Trophoblast cell (in vitro differentiated cells and primary cell): Measurements from ENCODE around the gene SP110.

ENCODE experiments used
- DNase-seq, 2 donors: peaks; one replicate each; pipeline ENCODE4 v3.0.0-alpha.2; 2016
- H2AFZ ChIP-seq: 2 replicates; pipeline ENCODE4 v1.6.1; 2013; ENCODE audit warnings: low read length, moderate library complexity, mild to moderate bottlenecking; ENCODE audit not compliant: insufficient read depth, poor library complexity
- H2AK5ac ChIP-seq: 2 replicates; pipeline ENCODE4 v1.6.1; 2013; ENCODE audit warnings: mild to moderate bottlenecking, low read length
- H2BK120ac ChIP-seq: 2 replicates; pipeline ENCODE4 v1.6.1; 2013; ENCODE audit warnings: low read length, mild to moderate bottlenecking, moderate library complexity; ENCODE audit not compliant: insufficient read depth, poor library complexity
- H2BK12ac ChIP-seq: 2 replicates; pipeline ENCODE4 v1.6.1; 2013; ENCODE audit warnings: mild to moderate bottlenecking, low read length, moderate library complexity
- H2BK5ac ChIP-seq: 2 replicates; pipeline ENCODE4 v1.6.1; 2013; ENCODE audit warnings: low read length, low read depth, moderate library complexity, mild to moderate bottlenecking; ENCODE audit not compliant: poor library complexity
- H3K14ac ChIP-seq: 2 replicates; pipeline ENCODE4 v1.6.1; 2013; ENCODE audit warnings: mild to moderate bottlenecking, low read length
- H3K18ac ChIP-seq: 2 replicates; pipeline ENCODE4 v1.6.1; 2013; ENCODE audit warnings: mild to moderate bottlenecking, low read length
- H3K23ac ChIP-seq: 2 replicates; pipeline ENCODE4 v1.6.1; 2013; ENCODE audit warnings: low read length
- H3K27ac ChIP-seq: 2 replicates; pipeline ENCODE4 v1.5.1; 2013; ENCODE audit warnings: low read depth, mild to moderate bottlenecking, inconsistent platforms, low read length, moderate library complexity
- H3K27me3 ChIP-seq: 2 replicates; pipeline ENCODE4 v1.6.1; 2013; ENCODE audit warnings: inconsistent platforms, mild to moderate bottlenecking, low read length, moderate library complexity; ENCODE audit not compliant: insufficient read depth
- H3K36me3 ChIP-seq, 2 experiments: 1 replicate in 1 of 2; 2 replicates in 1 of 2; pipeline ENCODE4 v1.6.1; 2013; ENCODE audit warnings: low read length in 2 of 2, mild to moderate bottlenecking in 2 of 2, moderate library complexity in 1 of 2; ENCODE audit not compliant: insufficient read depth in 2 of 2, control insufficient read depth in 1 of 2
- H3K4ac ChIP-seq: 2 replicates; pipeline ENCODE4 v1.6.1; 2013; ENCODE audit warnings: low read depth, mild to moderate bottlenecking, low read length, moderate library complexity
- H3K4me1 ChIP-seq, 2 experiments: 1 replicate in 1 of 2; 2 replicates in 1 of 2; pipeline ENCODE4 v1.6.1; 2013; ENCODE audit warnings: low read length in 2 of 2, mild to moderate bottlenecking in 2 of 2, moderate library complexity in 1 of 2; ENCODE audit not compliant: insufficient read depth in 2 of 2, control insufficient read depth in 1 of 2
- H3K4me2 ChIP-seq: 2 replicates; pipeline ENCODE4 v1.6.1; 2013; ENCODE audit warnings: inconsistent platforms, mild to moderate bottlenecking, low read length, moderate library complexity
- H3K4me3 ChIP-seq: 2 replicates; pipeline ENCODE4 v1.5.1; 2013; ENCODE audit warnings: mild to moderate bottlenecking, low read depth, low read length, inconsistent platforms
- H3K79me1 ChIP-seq: one replicate; pipeline ENCODE4 v1.6.1; 2013; ENCODE audit warnings: low read length
- H3K79me2 ChIP-seq: 2 replicates; pipeline ENCODE4 v1.6.1; 2013; ENCODE audit warnings: low read length, mild to moderate bottlenecking; ENCODE audit not compliant: control insufficient read depth, insufficient read depth, poor library complexity
- H3K9ac ChIP-seq: 2 replicates; pipeline ENCODE4 v1.6.1; 2013; ENCODE audit warnings: mild to moderate bottlenecking, low read length
- H3K9me3 ChIP-seq: 2 replicates; pipeline ENCODE4 v1.6.1; 2013; ENCODE audit warnings: low read depth, mild to moderate bottlenecking, control low read depth, inconsistent platforms, low read length; ENCODE audit not compliant: insufficient read depth
- H4K12ac ChIP-seq: 2 replicates; pipeline ENCODE4 v1.6.1; 2013; ENCODE audit warnings: low read depth, mild to moderate bottlenecking, low read length, moderate library complexity
- H4K8ac ChIP-seq: 2 replicates; pipeline ENCODE4 v1.6.1; 2013; ENCODE audit warnings: low read depth, mild to moderate bottlenecking, low read length, moderate library complexity
- H4K91ac ChIP-seq: one replicate; pipeline ENCODE4 v1.6.1; 2013; ENCODE audit warnings: low read depth, mild to moderate bottlenecking, low read length, moderate library complexity
- WGBS: extraction: QIAGEN DNeasy Blood & Tissue Kit; methylation state at CpG from one replicate; pipeline ENCODE4 v1.1.7; 2013; ENCODE audit warnings: missing lambda C conversion rate; ENCODE audit not compliant: insufficient read length, insufficient coverage; ENCODE audit errors: extremely low coverage; 5-methylcytosine and 5-hydroxymethylcytosine counted together

Gene SP110

GRCh38 chr2:230203110-230203676 is 16.6 kb downstream of the SP110 start:
- Histone ChIP-seq H3K18ac (no peak overlapping the region), H3K4me3 (no peak overlapping the region), H3K23ac (no peak overlapping the region), H4K91ac (no peak overlapping the region), H2AFZ (no peak overlapping the region), H3K14ac (no peak overlapping the region), H4K12ac (no peak overlapping the region), H2AK5ac (no peak overlapping the region), H3K79me1 (no peaks in the 10 kb centered on the region), H3K4me1 (no peaks in the 10 kb centered on the region), H3K9me3 (no peaks in the 10 kb centered on the region), H3K4me2 (no peak overlapping the region), H4K8ac (no peak overlapping the region), H3K79me2 (no peaks in the 10 kb centered on the region), H3K9ac (no peak overlapping the region), H3K27me3 (no peaks in the 10 kb centered on the region), H2BK120ac (no peak overlapping the region), H2BK12ac (no peak overlapping the region), H3K27ac (no peak overlapping the region), H3K36me3 (no peaks in the 10 kb centered on the region), H2BK5ac (no peak overlapping the region), H3K4ac (no peak overlapping the region)
- DNase-seq, result no peak
- WGBS, result no CpG with 5 or more reads among the region's 15 CpGs

- Histone ChIP-seq H3K9ac (no peak overlapping the region), H2AK5ac (no peak overlapping the region), H3K23ac (no peak overlapping the region), H3K14ac (no peak overlapping the region), H3K9me3 (no peaks in the 10 kb centered on the region), H4K91ac (no peak overlapping the region), H3K4me3 (no peak overlapping the region), H3K18ac (no peak overlapping the region), H3K36me3 (no peaks in the 10 kb centered on the region), H3K27ac (no peak overlapping the region), H2AFZ (no peak overlapping the region), H2BK5ac (no peak overlapping the region), H2BK120ac (no peak overlapping the region), H4K8ac (no peak overlapping the region), H3K4ac (no peak overlapping the region), H3K27me3 (no peaks in the 10 kb centered on the region), H3K79me2 (no peaks in the 10 kb centered on the region), H2BK12ac (no peak overlapping the region), H4K12ac (no peak overlapping the region), H3K4me2 (no peak overlapping the region), H3K79me1 (no peaks in the 10 kb centered on the region), H3K4me1 (no peaks in the 10 kb centered on the region)
- whole genome bisulfite sequencing, result no CpG with 5 or more reads among the region's 10 CpGs
- no peak for DNase-seq
Measured at GRCh38 chr2:230202430-230203109, 17.2 kb downstream of the SP110 start.

GRCh38 chr2:230184727-230185578 is 34.8 kb downstream of the SP110 start:
- Histone ChIP-seq H3K27me3 (no peaks in the 10 kb centered on the region), H3K4me3 (no peak overlapping the region), H4K12ac (no peak overlapping the region), H3K14ac (no peak overlapping the region), H2BK5ac (no peak overlapping the region), H2AK5ac (no peak overlapping the region), H3K9me3 (no peaks in the 10 kb centered on the region), H3K18ac (no peak overlapping the region), H3K36me3 (no peaks in the 10 kb centered on the region), H3K79me1 (no peaks in the 10 kb centered on the region), H3K27ac (no peak overlapping the region), H3K79me2 (no peaks in the 10 kb centered on the region), H4K91ac (no peak overlapping the region), H3K4me1 (no peaks in the 10 kb centered on the region), H3K4ac (no peak overlapping the region), H3K9ac (no peak overlapping the region), H4K8ac (no peak overlapping the region), H3K4me2 (no peak overlapping the region), H2BK120ac (no peak overlapping the region), H2AFZ (no peak overlapping the region), H2BK12ac (no peak overlapping the region), H3K23ac (no peak overlapping the region)
- no peak for DNase-seq
- no CpG with 5 or more reads among the region's 10 CpGs for WGBS

- Histone ChIP-seq H3K4me1 (no peaks in the 10 kb centered on the region), H2BK120ac (no peak overlapping the region), H2BK5ac (no peak overlapping the region), H3K27me3 (no peaks in the 10 kb centered on the region), H3K18ac (no peak overlapping the region), H2AFZ (no peak overlapping the region), H3K4me2 (no peak overlapping the region), H4K12ac (no peak overlapping the region), H3K79me1 (no peaks in the 10 kb centered on the region), H3K4ac (no peak overlapping the region), H2AK5ac (no peak overlapping the region), H4K8ac (no peak overlapping the region), H3K27ac (no peak overlapping the region), H3K14ac (no peak overlapping the region), H3K4me3 (no peak overlapping the region), H3K9ac (no peak overlapping the region), H3K79me2 (no peaks in the 10 kb centered on the region), H3K36me3 (no peaks in the 10 kb centered on the region), H3K23ac (no peak overlapping the region), H3K9me3 (peaks cover 2% of the 10 kb centered on the region), H2BK12ac (no peak overlapping the region), H4K91ac (no peak overlapping the region)
- WGBS, result no CpG with 5 or more reads among the region's 2 CpGs
- no peak for DNase-seq
Measured at GRCh38 chr2:230181195-230181594, 38.6 kb downstream of the SP110 start.
